Large intestine (tissue), 3 donors: Measurements from ENCODE around the gene DCLK3. TPM values are rescaled to one million over a fixed set of nuclear protein-coding genes. Genes with fewer than 3 reads are reported as not detected.

ENCODE experiments used
- DNase-seq, 2 donors: peaks; one replicate each; pipeline versions ENCODE4 v3.0.0 to v3.0.0-alpha.2; 2013
- H3K27ac ChIP-seq: one replicate; pipeline ENCODE4 v1.5.1; 2013; ENCODE audit warnings: low read length
- H3K27me3 ChIP-seq: 2 replicates; pipeline ENCODE4 v1.6.1; 2013; ENCODE audit warnings: low read length; ENCODE audit not compliant: control insufficient read depth, insufficient read depth
- H3K36me3 ChIP-seq: 2 replicates; pipeline ENCODE4 v1.6.1; 2013; ENCODE audit warnings: low read length; ENCODE audit not compliant: control insufficient read depth, insufficient read depth
- H3K4me1 ChIP-seq: one replicate; pipeline ENCODE4 v1.6.1; 2013; ENCODE audit warnings: low read length; ENCODE audit not compliant: control insufficient read depth, insufficient read depth
- H3K4me3 ChIP-seq: one replicate; pipeline ENCODE4 v1.5.1; 2013; ENCODE audit warnings: low read length
- H3K9me3 ChIP-seq: one replicate; pipeline ENCODE4 v1.6.1; 2013; ENCODE audit warnings: mild to moderate bottlenecking, low read depth, low read length, moderate library complexity; ENCODE audit not compliant: control insufficient read depth
- WGBS: methylation state at CpG from one replicate; pipeline ENCODE4 v1.1.5; 2013; ENCODE audit warnings: low lambda C conversion rate; ENCODE audit not compliant: insufficient coverage; 5-methylcytosine and 5-hydroxymethylcytosine counted together
- polyA plus RNA-seq: library from polyadenylated mRNA; unstranded; fragments of 120-200 nt; gene quantifications from one replicate; pipeline ENCODE4 v1.2.1, GENCODE V29; 2013

Gene DCLK3
- polyA plus RNA-seq, 1 donor, result 1.0 TPM

DNA sequence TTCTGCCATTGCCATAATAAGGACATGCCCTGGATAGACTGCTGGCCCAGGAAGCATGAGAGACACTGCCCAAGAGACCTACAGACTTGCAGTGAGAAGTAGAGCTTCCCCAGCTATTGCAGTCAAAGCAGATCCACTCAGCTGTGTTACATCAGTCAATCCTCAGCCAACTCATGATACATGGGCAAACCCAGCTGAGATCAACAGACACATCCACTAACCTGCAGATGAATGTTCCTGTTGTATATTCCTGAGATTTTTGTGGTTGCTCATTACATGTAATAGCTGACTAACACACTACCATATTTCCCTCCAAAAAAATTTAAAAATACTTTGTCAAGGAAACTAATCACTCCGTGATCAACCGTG, 68.6 kb downstream of the DCLK3 start:
- no peaks in the 10 kb centered on the region for H3K9me3 ChIP-seq
- no peaks in the 10 kb centered on the region for H3K27me3 ChIP-seq
- H3K4me1 ChIP-seq, result peaks cover 3% of the 10 kb centered on the region
- H3K4me3 ChIP-seq, result no peak overlapping the region
- no peak overlapping the region for H3K27ac ChIP-seq
- no peak for DNase-seq
- 80% methylated on average over 1 of the region's 2 CpGs for WGBS
- H3K36me3 ChIP-seq, result no peaks in the 10 kb centered on the region

DNA sequence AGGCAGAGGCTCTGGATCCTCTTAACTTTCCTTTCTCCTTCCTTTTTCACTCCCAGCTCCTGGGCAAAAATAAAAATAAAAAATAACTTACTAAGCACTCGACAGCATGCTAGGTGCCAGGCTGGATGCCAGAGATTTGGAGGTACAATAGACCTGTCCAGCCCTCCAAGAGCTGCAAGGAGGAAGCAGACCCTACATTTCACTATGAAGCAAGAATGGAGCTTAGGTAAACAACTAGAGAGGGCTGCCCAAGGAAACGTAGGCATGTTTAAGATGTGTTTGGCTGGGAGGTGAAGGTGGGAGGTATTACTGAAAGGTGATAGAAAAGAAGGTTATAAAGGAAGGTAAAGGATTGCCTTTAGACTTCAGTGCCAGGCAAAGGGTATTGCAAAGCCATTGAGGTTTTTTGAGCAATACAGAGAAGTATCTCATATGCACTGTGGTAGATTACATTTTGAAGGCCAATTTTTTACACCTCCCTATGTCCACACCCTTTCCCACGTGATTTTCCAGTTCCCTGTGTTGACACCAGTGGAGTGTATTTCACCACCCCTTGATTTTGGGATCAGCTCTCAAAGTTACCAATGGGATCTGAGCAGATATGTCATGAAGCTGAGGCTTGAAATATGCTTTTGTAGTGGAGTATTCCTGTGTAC, 69.1 kb downstream of the DCLK3 start:
- Histone ChIP-seq H3K27ac (no peak overlapping the region), H3K9me3 (no peaks in the 10 kb centered on the region), H3K36me3 (no peaks in the 10 kb centered on the region), H3K27me3 (no peaks in the 10 kb centered on the region), H3K4me1 (peaks cover under 1% of the 10 kb centered on the region), H3K4me3 (no peak overlapping the region)
- DNase-seq, result no peak
- no CpG with 5 or more reads among the region's 3 CpGs for WGBS

DNA sequence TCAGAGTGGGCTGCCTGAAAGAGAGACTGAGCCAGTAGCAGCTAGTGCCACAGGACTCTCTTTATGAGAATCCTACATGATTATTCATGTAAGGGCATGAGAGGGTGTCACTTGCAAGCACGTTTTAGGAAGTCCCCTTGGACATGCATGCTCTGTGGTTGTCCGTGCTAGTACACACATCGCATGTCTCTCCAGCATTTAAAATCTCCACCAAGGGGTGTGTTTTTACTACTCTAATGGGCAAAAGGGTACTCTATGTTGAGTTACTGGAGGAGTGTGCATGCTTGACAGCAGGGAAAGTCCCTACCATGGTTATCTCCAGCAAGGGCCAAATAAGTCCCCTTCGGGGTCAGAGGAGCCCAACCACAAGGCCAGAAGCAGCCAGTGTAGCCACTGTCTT, 70.7 kb downstream of the DCLK3 start:
- no CpG with 5 or more reads among the region's 4 CpGs for WGBS
- H3K4me3 ChIP-seq, result no peak overlapping the region
- H3K9me3 ChIP-seq, result no peaks in the 10 kb centered on the region
- no peaks in the 10 kb centered on the region for H3K36me3 ChIP-seq
- H3K27ac ChIP-seq, result no peak overlapping the region
- no peaks in the 10 kb centered on the region for H3K4me1 ChIP-seq
- H3K27me3 ChIP-seq, result no peaks in the 10 kb centered on the region
- DNase-seq, result no peak

DNA sequence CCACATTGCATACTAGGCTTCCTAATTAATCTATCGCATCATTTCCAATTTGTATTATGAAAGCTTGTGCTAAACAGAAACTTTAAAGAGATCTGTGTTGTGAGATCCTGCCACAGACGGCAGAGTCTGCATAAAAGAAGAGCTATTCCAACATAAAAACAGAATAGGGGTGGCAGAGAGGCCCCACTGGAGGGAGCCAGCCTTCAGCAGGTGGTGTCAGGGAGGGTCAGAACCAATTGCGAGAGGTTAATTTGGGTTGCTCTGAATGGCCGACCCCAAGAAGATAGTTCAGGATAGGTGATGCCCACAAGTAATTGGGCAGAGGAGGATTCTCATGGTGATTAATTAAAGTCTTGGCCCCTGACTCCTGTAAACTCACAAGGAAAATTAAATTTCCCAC, 74.8 kb downstream of the DCLK3 start:
- Histone ChIP-seq H3K9me3 (no peaks in the 10 kb centered on the region), H3K36me3 (no peaks in the 10 kb centered on the region), H3K27me3 (no peaks in the 10 kb centered on the region), H3K4me1 (no peaks in the 10 kb centered on the region), H3K27ac (no peak overlapping the region), H3K4me3 (no peak overlapping the region)
- WGBS, result no CpG with 5 or more reads among the region's 4 CpGs
- DNase-seq, result no peak

DNA sequence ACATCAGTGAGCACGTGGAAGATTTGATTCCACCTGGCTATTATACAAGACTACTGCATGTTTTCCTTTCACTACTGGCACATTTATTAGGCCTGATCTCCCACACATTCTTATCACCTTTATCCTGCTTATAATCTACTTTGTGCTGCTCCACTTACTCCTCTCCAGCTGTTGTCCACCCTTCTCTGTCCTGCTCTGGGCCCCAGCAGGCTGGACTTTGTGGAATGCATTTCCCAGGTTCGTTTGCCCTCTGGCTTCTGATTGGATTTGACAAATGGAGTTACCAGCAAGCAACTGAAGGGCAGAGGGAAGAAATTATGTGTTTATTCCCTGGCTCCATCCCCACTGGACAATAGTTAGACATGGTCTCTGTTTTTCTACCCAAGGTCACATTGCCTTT, 75.5 kb downstream of the DCLK3 start:
- DNase-seq, result no peak
- H3K4me1 ChIP-seq, result no peaks in the 10 kb centered on the region
- no peak overlapping the region for H3K4me3 ChIP-seq
- WGBS, result no CpG with 5 or more reads among the region's 2 CpGs
- H3K27ac ChIP-seq, result no peak overlapping the region
- H3K9me3 ChIP-seq, result no peaks in the 10 kb centered on the region
- no peaks in the 10 kb centered on the region for H3K36me3 ChIP-seq
- no peaks in the 10 kb centered on the region for H3K27me3 ChIP-seq

DNA sequence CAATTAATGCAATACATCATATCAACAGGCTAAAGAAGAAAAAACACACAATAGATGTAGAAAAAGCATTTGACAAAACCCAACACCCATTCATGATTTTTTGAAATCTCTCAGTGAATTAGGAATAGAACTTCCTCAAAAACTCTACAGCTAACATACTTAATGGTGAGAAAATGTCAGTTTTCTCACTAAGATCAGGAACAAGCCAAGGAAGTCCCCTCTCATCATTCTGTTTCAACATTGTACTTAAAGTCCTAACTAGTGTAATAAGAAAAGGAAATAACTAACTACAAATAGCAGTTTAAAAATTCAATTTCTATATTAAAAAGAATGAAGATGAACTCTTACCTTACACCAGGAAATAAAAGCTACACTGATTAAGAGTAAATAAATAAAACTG, 77.8 kb downstream of the DCLK3 start:
- no peaks in the 10 kb centered on the region for H3K27me3 ChIP-seq
- no peaks in the 10 kb centered on the region for H3K9me3 ChIP-seq
- H3K36me3 ChIP-seq, result no peaks in the 10 kb centered on the region
- H3K27ac ChIP-seq, result no peak overlapping the region
- H3K4me3 ChIP-seq, result no peak overlapping the region
- no peak for DNase-seq
- no peaks in the 10 kb centered on the region for H3K4me1 ChIP-seq

DNA sequence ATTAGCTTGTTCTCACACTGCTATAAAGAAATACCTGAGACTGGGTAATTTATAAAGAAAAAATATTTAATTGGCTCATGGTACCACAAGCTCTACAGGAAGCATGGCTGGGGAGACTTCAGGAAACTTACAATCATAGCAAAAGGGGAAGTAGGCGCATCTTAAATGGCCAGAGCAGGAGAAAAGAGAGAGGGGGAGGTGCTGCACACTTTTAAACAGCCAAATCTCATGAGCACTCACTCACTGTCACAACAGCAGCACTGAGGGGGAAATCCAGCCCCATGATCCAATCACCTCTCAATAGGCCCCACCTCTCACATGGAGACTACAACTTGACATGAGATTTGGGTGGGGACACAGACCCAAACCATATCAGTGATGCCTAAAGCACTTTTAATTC, 82.5 kb downstream of the DCLK3 start:
- Histone ChIP-seq H3K27me3 (no peaks in the 10 kb centered on the region), H3K36me3 (no peaks in the 10 kb centered on the region), H3K4me1 (no peaks in the 10 kb centered on the region), H3K4me3 (no peak overlapping the region), H3K27ac (no peak overlapping the region), H3K9me3 (peaks cover 9% of the 10 kb centered on the region)
- WGBS, result no CpG with 5 or more reads among the region's 1 CpG
- DNase-seq, result no peak

DNA sequence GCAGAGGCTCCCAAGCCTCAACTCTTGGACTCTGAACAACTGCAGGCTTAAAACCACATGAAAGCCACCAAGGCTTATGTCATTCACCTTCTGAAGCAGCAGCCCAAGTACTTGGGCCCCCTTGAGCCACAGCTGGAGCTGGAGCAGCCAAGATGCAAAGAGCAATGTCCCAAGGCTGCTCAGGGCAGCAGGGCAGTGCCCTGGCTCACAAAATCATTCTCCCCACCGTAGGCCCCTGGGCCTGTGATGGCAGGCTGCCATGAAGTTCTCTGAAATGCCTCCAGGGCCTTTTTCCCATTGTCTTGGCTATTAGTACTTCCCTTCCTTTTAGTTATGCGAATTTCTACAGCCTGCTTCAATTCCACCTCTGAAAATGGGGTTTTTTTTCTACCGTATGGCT, 83.4 kb downstream of the DCLK3 start:
- 100% methylated on average over 2 of the region's 3 CpGs for WGBS
- Histone ChIP-seq H3K9me3 (peaks cover 9% of the 10 kb centered on the region), H3K4me1 (no peaks in the 10 kb centered on the region), H3K36me3 (no peaks in the 10 kb centered on the region), H3K4me3 (no peak overlapping the region), H3K27ac (no peak overlapping the region), H3K27me3 (no peaks in the 10 kb centered on the region)
- no peak for DNase-seq

DNA sequence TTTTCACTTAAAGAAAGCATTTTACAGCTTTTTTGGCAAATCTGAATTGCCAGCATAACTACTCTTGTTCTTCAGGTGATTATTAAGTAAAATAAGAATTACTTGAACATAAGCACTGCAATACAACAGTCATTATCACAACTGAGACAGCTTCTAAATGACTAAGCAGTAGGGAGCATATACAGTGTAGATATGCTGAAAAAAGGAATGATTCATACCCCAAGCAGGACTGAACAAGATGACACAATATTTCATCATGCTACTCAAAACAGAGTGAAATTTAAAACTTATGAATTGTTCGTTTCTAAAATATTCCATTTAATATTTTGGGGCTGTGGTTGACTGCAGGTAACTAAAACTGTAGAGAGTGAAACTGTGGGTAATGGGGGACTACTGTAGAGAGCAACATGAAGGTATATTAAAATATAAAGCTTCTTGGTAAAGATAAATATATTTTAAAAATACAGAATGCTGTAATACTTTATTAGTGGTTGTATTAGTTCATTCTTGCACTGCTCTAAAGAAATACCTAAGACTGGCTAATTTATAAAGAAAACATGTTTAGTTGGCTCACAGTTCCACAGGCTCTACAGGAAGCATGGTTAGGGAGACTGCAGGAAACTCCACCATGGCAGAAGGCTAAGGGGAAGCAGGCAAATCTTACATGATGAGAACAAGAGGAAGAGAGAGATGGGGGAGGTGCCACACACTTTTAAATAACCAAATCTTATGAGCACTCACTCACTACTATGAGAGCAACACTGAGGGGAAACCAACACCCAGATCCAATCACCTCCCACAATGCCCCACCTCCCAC, 84.8 kb downstream of the DCLK3 start:
- Histone ChIP-seq H3K4me1 (no peaks in the 10 kb centered on the region), H3K4me3 (no peak overlapping the region), H3K36me3 (no peaks in the 10 kb centered on the region), H3K27me3 (no peaks in the 10 kb centered on the region), H3K27ac (no peak overlapping the region), H3K9me3 (peaks cover 9% of the 10 kb centered on the region)
- 83% methylated on average over 1 of the region's 1 CpG for WGBS
- DNase-seq, result no peak

DNA sequence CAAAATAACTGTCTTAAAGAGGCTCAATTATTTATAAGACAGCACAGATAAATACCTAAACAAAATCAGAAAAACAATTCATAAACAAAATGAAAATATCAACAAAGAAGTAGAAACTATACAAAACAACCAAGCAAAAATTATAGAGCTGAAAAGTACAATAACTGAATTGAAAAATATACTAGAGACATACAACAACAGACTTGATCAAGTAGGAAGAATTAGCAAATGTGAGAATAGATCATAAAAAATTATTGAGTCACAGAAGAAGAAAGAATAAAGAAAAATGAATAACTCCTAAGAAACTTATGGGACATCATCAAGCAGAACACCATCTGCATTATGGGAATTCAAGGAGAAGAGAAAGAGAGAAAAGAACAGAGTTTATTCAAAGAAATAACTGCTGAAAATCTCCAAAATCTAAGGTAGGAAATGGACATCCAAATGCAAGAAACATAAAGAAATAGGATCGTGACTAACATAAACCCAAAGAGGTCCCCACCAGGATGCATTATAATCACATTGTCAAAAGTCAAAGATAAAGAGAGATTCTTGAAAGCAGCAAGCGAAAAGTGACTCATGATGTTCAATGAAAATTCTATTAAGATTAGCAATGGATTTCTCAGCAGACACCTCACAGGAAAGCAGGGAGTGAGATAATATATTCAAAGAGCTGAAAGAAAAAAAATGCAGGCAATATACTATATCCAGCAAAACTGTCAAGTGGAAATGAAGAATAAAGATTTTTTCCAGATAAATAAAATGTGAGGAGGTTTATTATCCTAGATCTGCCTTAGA, 85.9 kb downstream of the DCLK3 start:
- 71% methylated on average over 1 of the region's 2 CpGs for WGBS
- no peak for DNase-seq
- Histone ChIP-seq H3K27ac (no peak overlapping the region), H3K36me3 (no peaks in the 10 kb centered on the region), H3K9me3 (peaks cover 9% of the 10 kb centered on the region), H3K4me3 (no peak overlapping the region), H3K27me3 (no peaks in the 10 kb centered on the region), H3K4me1 (no peaks in the 10 kb centered on the region)
